Colon (tissue), 2 donors: ENCODE measurements around the gene PDP2.
"Not testable (repeated sequence)": the region's sequence is repeated elsewhere in the genome, so short reads cannot be mapped to it uniquely, and the experiment has no call there.

Experiments used
- FAIRE-seq: peaks from 2 replicates; lab custom pipeline; 2012; peaks lifted over from hg19 to GRCh38; lab: Jason Lieb, UNC
- donor health status: control.
- donor health status: control.

PDP2 gene

DNA sequence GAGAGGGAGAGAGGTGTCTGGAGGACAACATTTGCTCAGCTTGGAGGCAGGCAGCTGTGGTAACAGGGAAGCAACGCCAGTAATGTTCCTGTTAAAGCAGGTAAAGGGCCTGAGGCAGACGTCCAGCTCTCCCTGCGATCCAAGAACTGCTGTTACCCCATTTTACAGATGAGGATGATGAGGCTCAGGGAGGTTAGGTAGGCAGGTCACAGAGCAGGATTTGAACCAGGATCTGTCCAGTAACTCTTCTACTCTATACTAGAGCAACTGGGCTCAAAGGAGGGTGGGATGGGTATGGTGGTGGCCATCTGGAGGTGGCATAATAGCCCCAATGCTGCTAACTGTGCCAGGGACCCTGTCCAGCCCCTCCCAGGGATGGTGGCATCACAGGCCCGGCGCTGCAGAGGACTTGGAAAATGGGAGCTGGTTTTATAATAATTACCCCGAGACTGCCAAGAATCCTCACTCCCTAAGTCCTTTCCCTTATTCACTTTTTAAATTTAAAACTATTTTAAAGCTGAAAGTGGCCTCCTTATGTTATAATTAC is 24.1 kb upstream of the PDP2 start:
- FAIRE-seq, result no peak

DNA sequence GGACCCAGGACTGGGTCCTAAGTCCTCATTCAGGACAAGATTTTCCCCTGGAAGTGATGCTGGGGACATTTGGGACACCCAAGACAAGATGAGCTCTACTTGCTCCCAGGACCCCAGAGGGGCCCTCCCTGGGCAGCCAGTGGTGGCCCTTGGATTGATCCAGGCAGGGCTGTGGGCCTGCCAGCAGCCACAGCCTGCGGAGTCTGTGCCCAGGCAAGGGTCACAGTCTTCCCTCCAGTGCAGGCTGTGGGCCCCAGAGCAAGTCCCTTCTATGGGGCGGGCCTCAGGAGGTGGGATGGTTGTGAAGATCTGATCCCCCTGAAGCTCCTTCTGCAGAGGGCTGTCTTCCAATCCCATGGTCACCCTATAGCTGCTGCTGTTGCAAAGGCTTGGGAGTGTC is 23.5 kb upstream of the PDP2 start:
- no peak for FAIRE-seq

DNA sequence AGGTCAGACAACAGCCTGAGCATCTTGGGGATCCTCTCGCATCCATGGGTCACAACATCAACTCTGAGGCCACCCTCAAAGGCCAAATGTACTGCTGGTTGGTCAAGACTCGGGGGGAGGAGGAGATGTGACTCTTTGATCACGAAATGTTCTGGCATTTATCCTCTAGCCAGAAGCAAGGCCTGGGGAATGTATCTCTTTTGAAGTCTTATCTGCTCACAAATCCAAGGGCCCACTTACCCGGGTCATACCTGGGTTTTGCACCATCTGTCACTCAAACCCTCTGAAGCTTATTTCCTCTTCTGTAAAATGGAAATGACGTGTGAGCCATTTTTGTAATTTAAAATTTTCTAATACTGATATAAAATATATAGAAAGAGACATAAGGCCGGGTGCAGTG is 22.9 kb upstream of the PDP2 start:
- FAIRE-seq, result no peak

DNA sequence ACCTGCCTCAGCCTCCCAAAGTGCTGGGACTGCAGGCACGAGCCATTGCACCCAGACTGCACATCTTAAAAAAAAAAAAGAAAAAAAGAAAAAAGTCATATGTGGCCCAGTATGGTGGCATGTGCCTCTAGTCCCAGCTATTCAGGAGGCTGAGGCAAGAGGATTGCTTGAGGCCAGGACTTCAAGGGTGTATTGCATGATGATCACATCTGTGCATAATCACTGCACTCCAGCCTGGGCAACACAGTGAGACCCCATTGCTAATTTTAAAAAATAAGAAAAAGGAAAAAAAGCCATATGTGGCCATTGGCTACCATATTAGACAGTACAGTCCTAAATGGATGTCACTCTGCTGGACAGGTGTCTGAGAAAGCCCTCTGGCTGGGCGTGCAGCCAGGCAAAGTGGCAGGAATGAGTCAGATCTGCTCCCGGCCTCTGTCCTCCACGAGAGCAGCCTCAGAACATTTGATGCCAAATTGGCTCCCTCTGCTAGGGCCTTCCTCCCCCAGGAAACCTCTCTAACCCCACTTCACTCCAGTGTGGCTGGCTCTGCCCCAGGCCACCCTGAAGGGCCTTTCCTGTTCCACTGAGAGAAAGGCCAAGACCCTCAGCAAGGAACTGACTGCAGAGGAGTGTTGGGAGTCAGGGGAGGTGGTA is 21.4 kb upstream of the PDP2 start:
- no peak for FAIRE-seq

DNA sequence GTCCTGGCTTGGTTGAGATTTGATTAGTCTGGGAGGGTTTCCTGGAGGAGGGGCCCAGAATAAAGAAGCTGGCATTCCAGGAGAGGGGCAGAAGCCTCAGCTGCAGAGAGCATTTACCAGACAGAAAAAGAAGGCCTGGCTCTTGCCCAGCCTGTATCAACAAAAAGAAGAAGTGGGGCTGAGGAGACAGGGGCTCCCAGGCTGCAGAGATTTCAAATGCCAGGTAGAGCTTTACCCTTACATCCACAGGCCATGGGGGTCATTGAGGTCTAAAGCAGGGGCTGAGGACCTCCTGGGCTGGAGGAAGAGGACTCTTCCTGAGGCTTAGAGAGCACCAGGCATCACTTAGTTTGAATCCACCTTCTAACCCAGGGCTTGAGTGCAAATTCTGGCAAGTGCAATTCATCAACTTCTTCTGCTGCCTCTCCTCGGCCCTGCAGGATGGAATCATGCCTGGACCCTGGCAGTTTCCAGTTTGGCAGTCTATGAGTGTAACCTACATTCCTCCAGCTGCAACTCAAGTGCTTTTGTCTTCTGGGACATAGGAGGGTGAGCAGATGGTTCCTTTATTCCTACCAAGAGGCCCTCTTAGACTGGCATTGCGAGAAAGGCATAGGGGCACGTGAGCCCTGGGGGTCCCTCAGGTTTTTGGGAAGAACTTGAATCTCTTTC is 20.8 kb upstream of the PDP2 start:
- no peak for FAIRE-seq

DNA sequence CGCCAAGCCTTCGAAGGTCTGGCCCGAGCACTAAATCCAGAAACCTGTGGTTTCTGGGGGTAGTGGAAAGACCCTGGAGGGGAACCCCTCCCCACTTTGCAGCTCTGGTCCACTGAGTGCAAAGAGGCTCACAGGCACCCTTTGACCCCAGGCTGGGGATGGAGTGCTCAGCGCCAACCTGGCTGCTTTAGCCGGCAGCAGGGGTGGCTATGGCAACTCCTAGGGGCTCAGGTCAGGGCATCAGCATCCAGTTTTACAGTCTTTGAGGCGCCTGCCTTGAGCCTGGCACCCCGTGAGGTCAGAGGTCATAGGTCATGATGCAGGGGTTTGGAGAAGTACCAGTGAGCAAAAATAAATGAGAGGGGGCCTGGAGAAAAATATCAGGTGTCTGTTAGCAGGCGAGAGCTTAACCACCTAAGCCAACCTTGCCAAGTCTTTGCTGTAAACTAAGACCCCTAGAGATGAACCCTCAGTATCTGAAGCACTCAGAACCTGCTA is 18.2 kb upstream of the PDP2 start:
- FAIRE-seq, result no peak

DNA sequence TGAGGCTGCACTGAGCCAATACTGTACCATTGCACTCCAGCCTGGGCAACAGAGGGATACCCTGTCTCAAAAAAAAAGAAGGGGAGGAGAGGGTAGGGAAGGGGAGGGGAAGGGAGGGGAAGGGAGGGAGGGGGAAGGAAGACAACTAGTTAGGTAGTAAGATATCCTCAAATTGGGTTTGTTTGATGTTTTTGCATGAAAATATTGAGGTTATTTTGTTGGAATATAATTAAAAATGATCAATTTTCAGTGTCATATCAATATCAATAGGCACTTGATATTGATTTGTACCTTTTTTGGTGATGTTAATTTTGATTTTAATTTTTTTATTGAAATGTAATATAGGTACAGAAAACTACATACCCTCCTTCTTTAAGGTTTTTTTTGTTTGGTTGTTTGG is 16.6 kb upstream of the PDP2 start:
- no peak for FAIRE-seq

GRCh38 chr16:66869424-66869823 is 10.9 kb upstream of the PDP2 start:
- no peak for FAIRE-seq

GRCh38 chr16:66871363-66871762 is 9.0 kb upstream of the PDP2 start:
- not testable (repeated sequence) for FAIRE-seq

GRCh38 chr16:66871840-66872239 is 8.5 kb upstream of the PDP2 start:
- FAIRE-seq, result no peak

GRCh38 chr16:66872559-66872942 is 7.8 kb upstream of the PDP2 start:
- no peak for FAIRE-seq

GRCh38 chr16:66872943-66873684 is 7.2 kb upstream of the PDP2 start:
- no peak for FAIRE-seq

GRCh38 chr16:66873685-66874055 is 6.6 kb upstream of the PDP2 start:
- no peak for FAIRE-seq

GRCh38 chr16:66874079-66874775 is 6.1 kb upstream of the PDP2 start:
- no peak for FAIRE-seq

GRCh38 chr16:66878067-66878466 is 2.2 kb upstream of the PDP2 start:
- FAIRE-seq, result no peak

DNA sequence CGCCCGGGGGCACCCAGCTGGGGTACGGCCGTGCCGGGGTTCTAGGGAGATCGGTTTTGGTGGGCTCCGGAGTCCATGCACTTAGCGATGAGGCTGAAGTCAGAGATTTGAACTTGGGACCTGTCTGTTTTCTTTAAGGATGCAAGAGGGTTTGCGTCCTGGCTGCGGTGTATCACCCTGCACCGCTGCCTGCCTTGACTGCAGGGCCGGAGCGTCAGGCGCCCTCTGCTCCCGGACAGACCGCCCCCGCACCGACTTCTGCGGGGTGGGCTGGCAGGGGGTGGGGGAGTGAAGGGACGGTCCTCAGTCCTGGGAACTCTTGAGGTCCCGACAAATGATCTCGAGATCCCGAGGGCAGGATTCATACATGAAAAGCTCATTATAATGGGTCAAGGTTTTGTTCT is 701 bp downstream of the PDP2 start:
- no peak for FAIRE-seq

DNA sequence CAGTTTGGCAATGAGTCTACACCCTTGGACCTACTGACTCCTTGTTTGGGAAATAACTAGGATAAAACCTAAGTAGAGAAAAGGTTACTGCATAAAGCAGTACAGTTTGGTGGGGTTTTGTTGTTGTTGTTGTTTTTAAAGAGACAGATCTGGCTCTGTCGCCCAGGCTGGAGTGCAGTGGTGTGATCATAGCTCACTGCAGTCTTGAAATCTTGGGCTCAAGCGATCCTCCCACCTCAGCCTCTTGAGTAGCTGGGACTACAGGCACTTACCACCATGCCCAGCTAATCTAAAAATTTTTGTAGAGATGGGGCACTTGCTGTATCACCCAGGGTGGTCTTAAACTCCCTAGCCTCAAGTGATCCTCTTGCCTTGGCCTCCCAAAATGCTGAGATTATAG is 1.2 kb downstream of the PDP2 start:
- no peak for FAIRE-seq

DNA sequence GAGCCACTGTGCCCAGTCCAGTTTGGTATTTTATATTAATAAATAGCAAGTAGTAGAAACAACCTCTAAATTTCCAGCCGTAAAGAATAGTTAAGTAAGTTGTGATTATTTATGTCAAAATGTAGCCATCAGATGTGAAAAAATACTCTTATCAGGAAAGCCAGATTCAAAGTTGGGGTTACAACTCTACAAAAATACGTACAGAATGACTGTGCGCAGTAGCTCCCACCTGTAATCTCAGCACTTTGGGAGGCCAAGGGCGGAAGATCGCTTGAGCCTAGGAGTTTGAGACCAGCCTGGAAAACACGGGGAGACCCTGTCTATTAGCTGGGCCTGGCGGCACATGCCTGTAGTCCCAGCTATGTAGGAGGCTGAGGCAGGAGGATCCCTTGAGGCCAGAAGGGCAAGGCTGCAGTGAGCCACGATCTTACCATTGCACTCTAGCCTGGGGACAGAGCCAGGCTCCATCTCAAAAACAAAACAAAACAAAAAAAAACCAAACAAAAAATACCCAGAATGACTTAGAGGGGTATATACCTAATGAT is 1.7 kb downstream of the PDP2 start:
- no peak for FAIRE-seq

- FAIRE-seq, result no peak
Measured at GRCh38 chr16:66882702-66883101, 2.4 kb downstream of the PDP2 start.

- no peak for FAIRE-seq
Measured at GRCh38 chr16:66885491-66885890, 5.2 kb downstream of the PDP2 start.

DNA sequence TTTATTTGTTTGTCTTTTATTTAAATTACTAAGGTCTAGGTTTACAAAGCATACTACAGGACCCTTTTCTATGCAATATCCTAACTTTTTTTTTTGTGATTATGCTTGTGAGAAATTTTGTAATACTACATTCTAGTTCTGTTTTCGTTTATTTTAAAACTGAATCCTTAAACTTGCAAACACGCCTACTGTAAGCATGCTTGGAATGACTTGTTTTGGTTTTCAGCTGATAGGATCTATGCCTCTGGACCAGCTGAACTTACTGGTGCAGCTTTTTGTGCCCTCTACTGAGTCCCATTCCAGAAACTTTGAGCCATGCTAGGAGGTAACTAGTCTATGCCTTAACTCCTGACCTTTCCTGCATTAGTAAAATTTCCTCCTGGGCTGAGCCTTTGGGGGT is 6.0 kb downstream of the PDP2 start:
- FAIRE-seq, result no peak

DNA sequence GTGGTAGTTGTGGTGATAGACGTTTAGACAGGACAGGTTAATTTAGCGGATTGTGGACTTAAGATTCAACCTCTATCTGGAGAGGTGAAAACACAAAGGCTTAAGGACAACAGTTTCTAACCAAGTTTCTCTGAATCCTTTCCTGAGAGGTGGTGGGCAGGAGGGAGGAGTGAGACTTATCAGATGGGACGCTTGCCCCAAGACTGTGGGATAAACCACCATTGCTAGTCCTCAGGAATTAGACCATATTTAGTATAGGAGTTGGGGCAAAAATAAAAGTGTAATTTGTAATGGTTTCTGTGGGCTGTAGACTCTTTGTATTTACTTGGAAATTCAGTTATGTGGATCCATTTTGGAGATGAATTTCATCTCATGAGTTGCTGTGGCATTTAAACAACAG is 6.6 kb downstream of the PDP2 start:
- FAIRE-seq, result no peak
